ENCODE measurements around the gene DAPK1.

DNA sequence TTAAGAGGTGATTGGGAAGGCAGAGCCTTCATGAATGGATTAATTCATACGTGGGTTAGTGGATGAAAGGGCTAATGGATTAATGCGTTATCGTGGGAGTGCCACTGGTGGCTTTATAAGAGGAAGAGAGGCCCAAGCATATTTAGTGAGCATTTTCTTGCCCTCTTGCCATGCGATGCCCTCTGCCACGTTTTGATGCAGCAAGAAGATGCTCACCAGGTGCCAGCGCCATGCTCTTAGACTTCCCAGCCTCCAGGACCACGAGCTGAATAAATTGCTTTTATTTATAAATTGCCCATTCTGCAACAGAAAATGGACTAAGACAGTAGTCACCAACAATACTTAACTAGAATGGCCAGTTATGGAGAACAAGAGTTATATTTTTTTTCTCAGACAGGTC lies 24.2 kb downstream of the DAPK1 start:
- no peak for TF ChIP-seq EZH2 (IDR thresholded peaks at IDR 0.05; ENCODE audit: insufficient read depth, low read length)
- TF ChIP-seq, protein P1, sequence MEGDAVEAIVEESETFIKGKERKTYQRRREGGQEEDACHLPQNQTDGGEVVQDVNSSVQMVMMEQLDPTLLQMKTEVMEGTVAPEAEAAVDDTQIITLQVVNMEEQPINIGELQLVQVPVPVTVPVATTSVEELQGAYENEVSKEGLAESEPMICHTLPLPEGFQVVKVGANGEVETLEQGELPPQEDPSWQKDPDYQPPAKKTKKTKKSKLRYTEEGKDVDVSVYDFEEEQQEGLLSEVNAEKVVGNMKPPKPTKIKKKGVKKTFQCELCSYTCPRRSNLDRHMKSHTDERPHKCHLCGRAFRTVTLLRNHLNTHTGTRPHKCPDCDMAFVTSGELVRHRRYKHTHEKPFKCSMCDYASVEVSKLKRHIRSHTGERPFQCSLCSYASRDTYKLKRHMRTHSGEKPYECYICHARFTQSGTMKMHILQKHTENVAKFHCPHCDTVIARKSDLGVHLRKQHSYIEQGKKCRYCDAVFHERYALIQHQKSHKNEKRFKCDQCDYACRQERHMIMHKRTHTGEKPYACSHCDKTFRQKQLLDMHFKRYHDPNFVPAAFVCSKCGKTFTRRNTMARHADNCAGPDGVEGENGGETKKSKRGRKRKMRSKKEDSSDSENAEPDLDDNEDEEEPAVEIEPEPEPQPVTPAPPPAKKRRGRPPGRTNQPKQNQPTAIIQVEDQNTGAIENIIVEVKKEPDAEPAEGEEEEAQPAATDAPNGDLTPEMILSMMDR (IDR thresholded peaks at IDR 0.05; ENCODE audit: insufficient read depth, low read depth, low read length) = no peak
